MG63 (cell line): ENCODE measurements around the gene LYSET. TPM values are rescaled to one million over a fixed set of nuclear protein-coding genes. Genes with fewer than 3 reads are reported as not detected.

Experiments
- total RNA-seq: library from RNA; depleted of rRNA; stranded (reverse); fragments of >200 nt; shearing (Covaris generic); gene quantifications from 2 replicates; pipeline ENCODE4 v1.2.3, GENCODE V29; 2014; ENCODE audit warnings: low replicate concordance; rRNA removed

The LYSET gene
- total RNA-seq, 1 experiment from 2014 or later: 7.0 TPM

Other genes starting within 250 kb of the LYSET start
- 37.7 and 39.9 TPM in 2 replicates for gene ITPK1, start 69.4 kb upstream of the LYSET start, total RNA-seq
- 8.5 and 13.3 TPM in 2 replicates for gene MOAP1, start 420 bp upstream of the LYSET start, total RNA-seq
- 3.8 and 6.0 TPM in 2 replicates for gene GON7, start 21.7 kb downstream of the LYSET start, total RNA-seq
- gene UBR7, start 21.9 kb downstream of the LYSET start, total RNA-seq: 18.5 and 25.0 TPM in 2 replicates
- gene BTBD7, start 147.7 kb downstream of the LYSET start, total RNA-seq: 4.8 and 8.6 TPM in 2 replicates
- not detected in 2 replicates for gene COX8C, start 161.9 kb downstream of the LYSET start, total RNA-seq
- not detected in 2 replicates for gene UNC79, start 245.6 kb downstream of the LYSET start, total RNA-seq